ENCODE data around the gene EPHA8.

DNA sequence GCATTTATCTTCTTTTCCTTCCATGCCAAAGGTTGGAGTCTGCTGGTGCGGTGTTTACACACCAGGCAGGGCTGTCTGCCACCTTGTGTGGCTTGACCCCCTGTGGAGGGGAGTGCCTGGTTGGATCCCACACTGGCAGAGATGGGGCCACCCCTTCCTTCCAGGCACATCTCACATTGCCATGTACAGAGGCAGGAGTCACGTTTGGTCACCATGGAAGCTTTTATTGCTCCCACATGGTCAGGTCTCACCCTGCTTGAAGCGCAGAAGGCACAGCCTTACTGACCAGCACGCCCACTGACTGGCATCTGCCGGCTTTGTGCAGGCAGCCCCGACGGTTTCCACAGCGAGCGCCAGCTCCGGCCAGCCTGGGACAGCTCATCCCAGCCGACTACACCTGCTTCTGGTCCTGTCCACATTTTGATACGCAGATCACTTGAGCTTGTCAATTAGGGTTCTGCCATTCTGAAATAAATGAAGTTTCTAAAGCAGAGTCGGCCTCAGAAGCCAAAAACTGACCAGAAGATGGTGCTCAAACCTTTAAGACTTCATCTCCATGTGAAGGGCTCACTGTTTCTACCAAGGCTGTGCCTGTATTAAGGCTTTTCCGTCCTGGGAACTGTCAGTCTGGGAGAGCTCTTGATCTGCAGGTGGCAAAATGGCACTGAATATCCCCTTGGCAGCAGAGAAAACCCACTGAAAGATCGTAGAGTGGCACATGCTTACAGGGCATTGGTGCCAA, 35.6 kb upstream of the EPHA8 start:
- TF ChIP-seq, protein P1, sequence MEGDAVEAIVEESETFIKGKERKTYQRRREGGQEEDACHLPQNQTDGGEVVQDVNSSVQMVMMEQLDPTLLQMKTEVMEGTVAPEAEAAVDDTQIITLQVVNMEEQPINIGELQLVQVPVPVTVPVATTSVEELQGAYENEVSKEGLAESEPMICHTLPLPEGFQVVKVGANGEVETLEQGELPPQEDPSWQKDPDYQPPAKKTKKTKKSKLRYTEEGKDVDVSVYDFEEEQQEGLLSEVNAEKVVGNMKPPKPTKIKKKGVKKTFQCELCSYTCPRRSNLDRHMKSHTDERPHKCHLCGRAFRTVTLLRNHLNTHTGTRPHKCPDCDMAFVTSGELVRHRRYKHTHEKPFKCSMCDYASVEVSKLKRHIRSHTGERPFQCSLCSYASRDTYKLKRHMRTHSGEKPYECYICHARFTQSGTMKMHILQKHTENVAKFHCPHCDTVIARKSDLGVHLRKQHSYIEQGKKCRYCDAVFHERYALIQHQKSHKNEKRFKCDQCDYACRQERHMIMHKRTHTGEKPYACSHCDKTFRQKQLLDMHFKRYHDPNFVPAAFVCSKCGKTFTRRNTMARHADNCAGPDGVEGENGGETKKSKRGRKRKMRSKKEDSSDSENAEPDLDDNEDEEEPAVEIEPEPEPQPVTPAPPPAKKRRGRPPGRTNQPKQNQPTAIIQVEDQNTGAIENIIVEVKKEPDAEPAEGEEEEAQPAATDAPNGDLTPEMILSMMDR (IDR thresholded peaks at IDR 0.05): peak in 3 of 6 experiments; percentile 13 to 27 (median 26)
- no peak for TF ChIP-seq POLR2A (IDR thresholded peaks at IDR 0.05)

Measured in adrenal gland (tissue), 5 donors.